G401 (cell line): ENCODE results near the gene PSMD6. TPM values are rescaled to one million over a fixed set of nuclear protein-coding genes. Genes with fewer than 3 reads are reported as not detected.

Experiments
- DNase-seq: peaks from one replicate; pipeline ENCODE4 v3.0.0-alpha.2; 2015; ENCODE audit warnings: low spot score
- in situ Hi-C: cut with HindIII; loops from 2 replicates; pipeline ENCODE4 v1.10.0; 2016; ENCODE audit warnings: low sequenced_read_pairs, mixed read lengths
- total RNA-seq: library from RNA; depleted of rRNA; stranded (reverse); fragments of >200 nt; shearing (Covaris generic); gene quantifications from 2 replicates; pipeline ENCODE4 v1.2.3, GENCODE V29; 2014; rRNA removed

Gene PSMD6
- 95.3 and 121 TPM in 2 replicates for total RNA-seq

GRCh38 chr3:64023187-64023860, at the start of gene PSMD6:
TSS of gene PSMD6 (minus strand) at chr3:64023494. CDS start at chr3:64023419, 75 bp downstream.
- DNase-seq, result peak; percentile 79
- in situ Hi-C loops, result no loop called here

- in situ Hi-C loops, result no loop called here
- DNase-seq, result peak; percentile 23
These were observed 48.8 kb upstream of the PSMD6 start for GRCh38 chr3:64072126-64072525.

- DNase-seq, result no peak
- in situ Hi-C loops, result no loop called here
These were observed 47.4 kb upstream of the PSMD6 start for GRCh38 chr3:64070704-64071103.

DNA sequence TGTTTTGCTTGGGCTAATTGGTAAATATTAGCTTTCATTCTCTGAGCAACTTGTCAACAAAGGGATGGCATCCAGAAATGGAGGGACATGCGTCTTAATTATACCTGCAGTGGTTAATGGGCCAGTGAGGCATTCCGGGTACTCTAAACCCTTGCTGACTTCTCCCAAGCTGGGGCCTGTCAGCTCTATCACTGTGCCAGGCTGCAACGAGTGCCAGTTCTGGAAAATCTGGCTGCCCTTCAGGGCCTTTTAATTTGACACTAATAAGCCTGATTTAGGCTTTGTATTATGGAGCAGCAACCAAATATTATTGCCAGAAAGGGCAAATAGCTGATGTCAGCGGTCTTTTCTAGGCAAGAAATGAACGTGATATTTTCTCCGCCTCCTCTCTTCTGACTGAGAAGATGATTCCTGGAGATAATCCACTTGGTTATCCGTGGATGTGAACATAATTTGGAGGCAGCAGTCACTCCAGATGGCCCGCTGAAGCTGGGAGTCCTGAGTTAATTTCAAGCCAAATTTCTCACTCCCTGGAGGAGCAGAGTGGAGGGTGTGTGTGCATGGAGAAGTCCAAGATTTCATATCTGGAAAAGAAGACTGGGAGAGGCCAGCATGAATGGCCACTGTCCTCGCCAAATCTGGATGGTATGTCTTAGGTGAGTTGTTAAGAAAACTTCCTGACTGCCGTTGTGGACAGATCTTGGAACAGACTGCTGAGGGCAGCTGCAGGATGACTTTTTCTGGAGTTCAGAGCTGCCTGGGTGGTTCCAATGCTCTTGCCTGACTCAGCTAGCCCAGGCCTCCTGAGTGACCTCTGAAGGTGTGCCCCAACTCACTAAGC, 44.4 kb upstream of the PSMD6 start:
- in situ Hi-C loops, result no loop called here
- DNase-seq, result peak; percentile 91

DNA sequence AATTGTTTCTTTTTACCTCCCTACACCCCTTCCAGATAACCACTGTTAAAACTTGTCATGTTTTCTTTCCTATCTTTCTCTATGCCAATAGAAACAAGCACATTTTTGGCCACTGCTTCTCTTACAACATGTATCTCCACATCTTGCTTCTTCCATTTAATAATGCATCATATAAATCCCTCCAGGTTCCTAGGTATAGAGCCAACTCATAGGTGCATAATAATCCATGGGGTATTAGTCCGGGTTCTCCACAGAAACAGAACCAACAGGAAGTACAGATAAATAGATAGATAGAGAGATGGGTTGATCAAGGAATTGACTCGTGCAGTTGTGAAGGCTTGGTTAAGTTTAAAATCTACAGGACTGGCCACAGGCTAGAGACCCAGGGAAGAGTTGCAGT, 41.5 kb upstream of the PSMD6 start:
- in situ Hi-C loops, result no loop called here
- no peak for DNase-seq

DNA sequence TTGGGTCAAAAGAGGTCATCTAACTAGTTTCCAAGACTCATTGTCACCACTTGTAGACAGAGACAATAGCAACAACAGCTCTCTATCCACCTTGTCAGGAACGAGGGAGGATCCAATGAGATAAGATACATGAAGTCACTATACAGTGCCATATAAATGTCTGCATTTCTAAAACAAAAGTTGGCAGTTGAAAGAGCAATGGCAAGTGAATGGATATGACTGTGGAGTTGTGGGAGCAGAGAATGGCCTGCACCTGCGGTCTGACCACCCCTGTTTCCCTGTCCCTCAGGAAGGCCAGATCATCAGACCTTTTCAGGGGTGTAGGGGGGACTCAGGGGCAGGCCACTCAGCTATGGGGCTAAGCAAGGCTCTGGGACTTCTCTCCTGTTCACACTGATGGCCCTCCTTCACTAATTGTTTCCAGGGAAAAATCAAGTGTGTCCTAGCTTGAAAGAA, 40.7 kb upstream of the PSMD6 start:
- no peak for DNase-seq
- in situ Hi-C loops, result no loop called here

DNA sequence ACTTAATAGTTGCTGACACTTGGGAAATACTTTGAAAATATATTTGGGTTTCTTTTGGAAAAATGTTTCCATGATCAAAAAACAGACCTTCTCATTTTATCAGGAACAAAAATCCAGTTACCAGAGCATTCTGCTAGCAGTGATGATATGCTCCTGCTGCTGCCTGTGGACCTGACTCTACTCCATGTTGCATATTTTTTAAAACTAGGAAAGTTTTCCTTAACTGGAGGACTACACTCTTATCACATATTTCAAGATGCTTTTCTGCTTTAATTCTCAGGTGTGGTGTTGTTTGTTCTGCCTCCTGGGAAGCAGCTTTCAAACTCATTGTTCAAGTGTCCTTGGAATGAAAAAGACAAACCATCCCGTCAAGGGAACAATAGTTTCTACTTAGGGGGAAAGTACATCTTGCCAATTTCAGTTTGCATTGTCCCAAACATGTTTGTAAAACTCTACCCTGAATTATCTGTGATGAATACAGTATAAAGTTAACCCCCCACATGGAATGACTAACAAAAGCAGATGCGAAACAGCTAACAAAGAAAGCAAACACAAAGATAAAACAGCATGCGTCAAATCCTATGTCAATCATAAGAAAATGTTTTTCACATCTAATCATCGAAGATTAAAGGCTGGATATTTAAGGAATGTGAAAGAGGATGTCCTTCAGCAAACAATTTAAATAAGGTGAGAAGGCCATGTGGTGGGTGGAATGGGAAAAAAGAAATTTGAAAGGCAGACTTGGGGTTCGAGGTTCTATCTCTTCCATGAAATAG, 40.1 kb upstream of the PSMD6 start:
- no peak for DNase-seq
- in situ Hi-C loops, result no loop called here

DNA sequence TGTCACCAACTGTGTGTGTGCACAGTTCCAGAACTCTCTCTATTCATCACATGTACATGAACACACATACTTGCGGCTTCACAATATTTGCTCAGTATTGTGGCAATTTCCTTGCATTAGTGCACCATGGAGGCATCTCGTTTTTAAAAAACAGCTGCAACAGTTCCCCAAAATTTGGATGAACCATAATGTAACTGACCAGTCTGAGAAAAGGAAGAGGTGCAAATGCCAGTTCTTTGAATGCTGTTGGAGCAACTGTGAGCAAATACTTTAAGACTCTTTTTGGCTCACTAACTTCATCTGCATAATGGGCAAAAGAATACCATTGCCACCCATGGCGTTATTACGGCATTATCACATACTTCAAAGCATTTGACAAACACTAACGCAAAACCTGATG, 38.3 kb upstream of the PSMD6 start:
- DNase-seq, result no peak
- in situ Hi-C loops, result no loop called here

- in situ Hi-C loops, result no loop called here
- no peak for DNase-seq
These were observed 36.3 kb upstream of the PSMD6 start for GRCh38 chr3:64059484-64060175.

DNA sequence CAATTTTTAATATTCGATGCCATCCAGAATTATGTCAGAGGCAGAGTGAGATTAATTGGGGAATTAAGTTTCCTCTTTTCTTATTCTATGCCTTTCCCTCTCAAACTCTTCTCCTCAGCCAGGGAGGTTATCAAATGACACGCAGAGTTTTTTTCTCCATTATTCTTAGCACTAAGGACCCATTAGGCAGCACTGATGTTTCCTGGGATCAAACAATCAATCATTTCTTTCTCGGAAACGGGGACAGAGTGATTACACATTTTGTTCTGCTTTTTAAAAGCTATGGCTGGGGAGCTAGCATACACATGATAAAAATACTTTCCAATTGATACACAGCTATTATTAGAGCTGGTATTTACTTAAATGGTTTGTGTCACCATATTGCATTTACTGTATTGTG, 35.3 kb upstream of the PSMD6 start:
- in situ Hi-C loops, result no loop called here
- DNase-seq, result no peak

DNA sequence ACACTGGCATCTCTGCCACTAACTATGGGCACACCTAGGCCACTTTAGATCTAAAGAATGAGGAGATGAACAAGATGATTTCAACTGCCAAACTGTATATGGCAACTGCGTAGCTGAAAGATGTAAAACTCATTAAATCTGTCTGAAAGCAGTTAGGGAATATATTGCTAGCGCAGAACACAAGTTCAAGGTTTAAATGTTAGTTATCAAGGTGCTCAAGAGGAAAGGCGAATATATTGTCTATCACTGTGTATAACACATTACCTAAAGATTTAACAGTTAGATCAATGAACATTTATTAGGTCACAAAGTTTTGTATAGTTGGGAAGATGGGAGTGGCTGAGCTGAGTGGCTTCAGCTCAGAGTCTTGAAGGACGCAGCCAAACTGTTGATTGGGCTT, 33.9 kb upstream of the PSMD6 start:
- no peak for DNase-seq
- in situ Hi-C loops, result no loop called here

DNA sequence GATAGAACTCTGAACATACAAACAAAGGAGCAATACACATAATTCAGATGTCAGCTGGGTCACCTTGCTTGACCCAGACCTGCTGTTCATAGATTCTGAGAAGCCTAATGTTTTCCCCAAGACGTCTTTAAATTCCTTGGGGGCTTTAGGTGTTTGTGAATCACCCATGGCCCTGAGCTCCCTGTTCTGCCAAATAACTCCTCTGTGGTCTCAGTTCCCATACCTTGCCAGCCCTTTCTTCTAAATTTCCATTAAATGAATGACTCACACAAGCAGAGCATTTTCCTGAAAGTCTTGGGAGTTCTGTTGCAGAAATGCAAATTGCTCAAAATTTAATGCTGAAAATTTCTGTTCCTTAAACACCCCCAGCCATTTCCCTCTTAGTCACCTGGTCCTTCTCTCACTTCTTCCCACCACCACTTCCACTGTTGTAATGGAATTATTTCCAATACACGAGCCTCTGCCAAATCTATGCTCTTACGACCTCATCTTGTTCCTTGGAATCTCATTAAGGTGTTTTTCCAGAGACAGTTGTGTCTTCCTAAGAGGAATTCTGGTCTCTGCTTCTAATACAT, 33.4 kb upstream of the PSMD6 start:
- DNase-seq, result no peak
- in situ Hi-C loops, result no loop called here

GRCh38 chr3:64055076-64055475, 31.8 kb upstream of the PSMD6 start:
- DNase-seq, result no peak
- in situ Hi-C loops, result no loop called here

DNA sequence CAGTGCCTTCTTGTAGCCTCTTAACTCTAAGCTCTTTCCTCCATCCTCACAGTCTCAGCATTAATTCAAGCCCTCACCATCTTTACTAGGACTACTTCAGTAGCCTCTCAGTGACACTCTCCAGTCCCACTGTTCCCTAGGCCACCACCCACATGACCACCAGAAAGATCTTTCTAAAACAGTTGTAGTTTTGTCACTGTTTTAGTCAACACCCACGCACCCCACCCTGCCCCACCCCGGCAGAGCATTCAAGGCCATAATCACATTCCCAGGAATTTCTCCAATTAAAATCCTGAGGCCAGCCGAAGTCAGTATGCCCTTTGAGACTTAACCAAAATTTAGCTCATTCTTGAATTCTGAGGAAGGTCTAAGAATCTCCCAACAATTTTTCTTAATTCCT, 31.2 kb upstream of the PSMD6 start:
- in situ Hi-C loops, result no loop called here

DNA sequence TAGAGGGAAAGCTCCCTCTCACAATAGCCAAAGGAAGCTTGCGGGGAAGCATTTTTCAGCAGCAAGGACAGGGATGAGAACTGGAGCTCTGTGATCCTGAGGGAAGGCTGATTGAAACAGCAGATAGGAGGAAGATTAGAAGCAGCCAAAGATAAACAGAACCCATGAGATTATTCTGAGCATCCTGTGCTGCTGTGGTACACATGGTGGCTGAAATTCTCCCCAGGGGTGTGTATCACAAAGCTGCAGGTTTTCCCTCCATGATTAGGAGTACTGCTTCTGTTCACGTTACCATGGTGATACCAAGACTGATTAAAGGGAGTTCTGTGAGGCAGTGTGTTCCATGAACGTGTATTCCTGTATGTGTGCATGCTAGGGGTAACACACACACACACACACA, 30.3 kb upstream of the PSMD6 start:
- in situ Hi-C loops, result no loop called here

More for the DNA sequence above, 31.2 kb upstream of the PSMD6 start:
- DNase-seq, result no peak

GRCh38 chr3:64053117-64053516, 29.8 kb upstream of the PSMD6 start:
- DNase-seq, result no peak

More for the DNA sequence above, 30.3 kb upstream of the PSMD6 start:
- no peak for DNase-seq

DNA sequence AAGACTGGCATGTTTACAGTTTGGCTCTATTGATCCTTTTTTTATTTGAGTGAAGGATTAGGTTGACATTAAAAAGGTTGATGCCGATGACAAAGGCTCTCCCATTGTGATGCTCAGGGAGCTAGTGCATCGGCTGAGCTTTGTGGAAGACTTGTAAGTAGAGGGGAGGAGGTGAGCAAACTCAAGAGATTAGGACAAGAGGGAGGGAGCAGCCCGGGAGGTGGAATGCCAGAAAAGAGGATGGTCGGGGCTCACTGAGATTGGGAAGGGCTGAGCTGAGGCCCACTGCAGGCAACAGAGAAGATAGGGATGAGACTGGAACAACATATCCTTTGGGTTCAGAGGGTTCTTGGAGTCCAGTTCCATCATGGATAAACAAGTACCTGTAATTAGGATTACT, 26.5 kb upstream of the PSMD6 start:
- in situ Hi-C loops, result loop anchor here (25.0 kb wide), 1 partner anchor 412 kb away; no protein-coding TSS in a partner anchor
- DNase-seq, result no peak

More at GRCh38 chr3:64053117-64053516, 29.8 kb upstream of the PSMD6 start:
- in situ Hi-C loops, result no loop called here

- in situ Hi-C loops, result loop anchor here (25.0 kb wide), 1 partner anchor 413 kb away; no protein-coding TSS in a partner anchor
- DNase-seq, result no peak
These were observed 25.8 kb upstream of the PSMD6 start for GRCh38 chr3:64049136-64049535.

- DNase-seq, result no peak
- in situ Hi-C loops, result loop anchor here (25.0 kb wide), 1 partner anchor 414 kb away; no protein-coding TSS in a partner anchor
These were observed 25.4 kb upstream of the PSMD6 start for GRCh38 chr3:64048631-64049061.
